Measurements from ENCODE around the gene NUDT14.

DNA sequence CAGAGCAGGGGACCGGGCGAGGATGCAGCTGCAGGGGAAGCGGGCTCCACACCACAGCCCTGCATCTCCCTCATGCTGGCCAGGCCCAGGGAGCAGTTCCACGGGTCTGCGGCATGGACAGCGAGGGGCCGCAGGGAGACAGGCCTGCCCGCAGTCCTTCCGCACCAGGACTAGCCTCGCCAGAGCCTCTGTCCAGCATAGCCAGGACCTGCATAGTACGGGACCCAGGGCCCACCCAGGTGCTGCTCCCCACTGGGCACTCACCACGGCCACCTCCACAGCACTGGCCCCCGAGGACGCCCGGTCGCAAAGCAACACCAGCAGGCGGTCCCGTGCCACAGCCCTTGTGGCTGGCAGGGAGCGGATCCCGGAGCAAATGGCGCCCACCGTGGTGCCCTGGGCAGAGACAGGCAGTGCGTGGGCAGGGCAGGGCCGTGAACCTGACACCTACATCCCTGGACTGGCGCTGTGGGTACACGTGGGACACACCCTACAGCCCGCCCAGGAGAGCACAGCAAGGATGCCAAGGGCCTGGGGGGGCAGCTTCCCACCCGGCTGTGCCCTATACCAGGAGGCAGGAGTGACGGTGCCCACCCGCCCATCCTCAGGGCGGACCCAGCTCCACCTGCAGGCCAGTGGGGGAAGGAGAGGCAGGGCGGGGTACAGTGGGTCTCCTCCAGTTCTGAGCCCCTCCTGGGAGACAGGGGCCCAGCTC, 36.3 kb downstream of the NUDT14 start:
- no peak for TF ChIP-seq GATA2 (IDR thresholded peaks at IDR 0.05; ENCODE audit: low read depth, low read length)
- TF ChIP-seq GATA3 (IDR thresholded peaks at IDR 0.05; ENCODE audit: low read depth, low read length) = no peak

Measured in SH-SY5Y (cell line).